HepG2 (cell line): ENCODE results near the gene APOL5. TPM values are rescaled to one million over a fixed set of nuclear protein-coding genes. Genes with fewer than 3 reads are reported as not detected.
"Not testable (repeated sequence)": the region's sequence is repeated elsewhere in the genome, so short reads cannot be mapped to it uniquely, and the experiment has no call there.

Source experiments
- ATAC-seq: fragments of 200-7000 bp; cut with Tn5 transposase; 3 replicates; pipeline ENCODE4 v1.9.1; 2020; ENCODE audit warnings: mild to moderate bottlenecking, moderate library complexity
- BruUV-seq: library from RNA; stranded (reverse); fragments of 400-500 nt; replicated peaks from 2 replicates; lab custom pipeline; 2021; lab: Mats Ljungman, UMichigan
- CTCF ChIA-PET: fragments of 300-600 bp; formaldehyde crosslinking; extraction: SDS; loops from one replicate; lab custom pipeline; 2021; ENCODE audit warnings: low total read pairs, inconsistent platforms, low intra/inter-chr PET ratio; lab: Yijun Ruan, JAX
- POLR2A ChIA-PET: fragments of 350-600 bp; sonication (Branson Sonifier 250); formaldehyde crosslinking; loops from one replicate; lab custom pipeline; 2020; ENCODE audit warnings: antibody characterized with exemption, inconsistent platforms; lab: Yijun Ruan, JAX
- DNase-seq: peaks from one replicate; pipeline ENCODE4 v3.0.0-alpha.2; 2015; ENCODE audit warnings: low spot score
- FAIRE-seq: peaks from 3 replicates; lab custom pipeline; 2011; peaks lifted over from hg19 to GRCh38; lab: Jason Lieb, UNC
- H2AFZ ChIP-seq: one replicate; pipeline ENCODE4 v1.6.1; 2011; ENCODE audit warnings: low read length, inconsistent platforms
- H3K27ac ChIP-seq: fragments of 300-600 bp; 3 replicates; pipeline ENCODE4 v1.8.0; 2011; ENCODE audit warnings: mixed run types, mild to moderate bottlenecking, mixed read lengths, low read length, inconsistent platforms; ENCODE audit not compliant: insufficient read depth; ENCODE audit errors: extremely low read length
- H3K27me3 ChIP-seq, 2 experiments: fragments of 200-600 bp in 1 of 2; 2 replicates in 1 of 2; 3 replicates in 1 of 2; pipeline versions ENCODE4 v1.6.0 to v1.8.0; 2011; ENCODE audit warnings: low read length in 2 of 2, mild to moderate bottlenecking in 2 of 2, moderate library complexity in 2 of 2, inconsistent platforms in 1 of 2; ENCODE audit not compliant: insufficient read depth in 2 of 2, control insufficient read depth in 1 of 2
- H3K36me3 ChIP-seq, 2 experiments: fragments of 200-600 bp in 1 of 2; replicated peaks in 1 of 2; 2 replicates in 1 of 2; 3 replicates in 1 of 2; pipeline versions ENCODE4 v1.5.1 to v1.8.0; 2011; ENCODE audit warnings: low read length in 2 of 2, inconsistent platforms in 1 of 2; ENCODE audit not compliant: insufficient read depth in 2 of 2, control insufficient read depth in 1 of 2
- H3K4me1 ChIP-seq: 2 replicates; pipeline ENCODE4 v1.5.1; 2012; ENCODE audit warnings: low read length, inconsistent platforms; ENCODE audit not compliant: insufficient read depth
- H3K4me2 ChIP-seq: 2 replicates; pipeline ENCODE4 v1.6.0; 2011; ENCODE audit warnings: low read depth, low read length, inconsistent platforms
- H3K4me3 ChIP-seq, 3 experiments: fragments of 200-600 bp in 1 of 3; sonication (generic), shearing (Covaris generic) in 1 of 3; replicated peaks in 1 of 3; 2 replicates each; pipeline ENCODE4 v1.5.1; 2011 to 2016; ENCODE audit warnings: low read length in 3 of 3, inconsistent platforms in 2 of 3, low read depth in 2 of 3, mild to moderate bottlenecking in 2 of 3, control low read depth in 1 of 3, mixed read lengths in 1 of 3; ENCODE audit not compliant: insufficient read depth in 1 of 3
- H3K79me2 ChIP-seq: one replicate; pipeline ENCODE4 v1.6.1; 2011; ENCODE audit warnings: low read length, inconsistent platforms; ENCODE audit not compliant: insufficient read depth
- H3K9ac ChIP-seq: 2 replicates; pipeline ENCODE4 v1.6.0; 2011; ENCODE audit warnings: mild to moderate bottlenecking, low read depth, low read length, inconsistent platforms; ENCODE audit not compliant: insufficient read depth
- H3K9me3 ChIP-seq: 2 replicates; pipeline ENCODE4 v1.5.1; 2012; ENCODE audit warnings: mild to moderate bottlenecking, low read length
- H4K20me1 ChIP-seq: 2 replicates; pipeline ENCODE4 v1.6.0; 2011; ENCODE audit warnings: inconsistent platforms, mild to moderate bottlenecking, low read length, moderate library complexity; ENCODE audit not compliant: insufficient read depth
- FIP1L1 ChIP-seq: fragments of 200-400 bp; formaldehyde crosslinking; IDR thresholded peaks from 2 replicates; pipeline ENCODE4 v1.6.1; 2018; ENCODE audit warnings: low read depth, mild to moderate bottlenecking, low read length, moderate library complexity, borderline replicate concordance; ENCODE audit not compliant: insufficient read depth
- FOXK1 ChIP-seq: sonication (generic); formaldehyde crosslinking; IDR thresholded peaks from 2 replicates; pipeline ENCODE4 v1.4.0; 2020; ENCODE audit warnings: low read depth, missing genetic modification reagents, borderline replicate concordance
- GMEB2 ChIP-seq: IDR thresholded peaks from 2 replicates; pipeline ENCODE4 v1.6.1; 2016; ENCODE audit warnings: missing biosample characterization, missing genetic modification reagents, low read depth
- MYC ChIP-seq: sonication (generic); formaldehyde crosslinking; IDR thresholded peaks from 2 replicates; pipeline ENCODE4 v1.9.0; 2021; ENCODE audit warnings: missing genetic modification reagents, borderline replicate concordance
- NKX3-1 ChIP-seq: sonication (generic); formaldehyde crosslinking; IDR thresholded peaks from 2 replicates; pipeline ENCODE4 v1.5.0; 2020; ENCODE audit warnings: missing genetic modification reagents
- ZNF354B ChIP-seq: sonication (generic); formaldehyde crosslinking; IDR thresholded peaks from 2 replicates; pipeline ENCODE4 v1.8.0; 2022; ENCODE audit warnings: mild to moderate bottlenecking, missing genetic modification reagents
- ZNF382 ChIP-seq: sonication (generic); formaldehyde crosslinking; IDR thresholded peaks from 2 replicates; pipeline ENCODE4 v1.5.0; 2020; ENCODE audit warnings: missing genetic modification reagents, mild to moderate bottlenecking, borderline replicate concordance
- ZNF431 ChIP-seq: sonication (generic); formaldehyde crosslinking; IDR thresholded peaks from 2 replicates; pipeline ENCODE4 v1.9.0; 2022; ENCODE audit warnings: missing genetic modification reagents, low read depth, mild to moderate bottlenecking, borderline replicate concordance
- ZNF577 ChIP-seq: sonication (generic); formaldehyde crosslinking; IDR thresholded peaks from 2 replicates; pipeline ENCODE4 v1.4.0; 2020; ENCODE audit warnings: mild to moderate bottlenecking, low read depth, missing genetic modification reagents, borderline replicate concordance
- ZNF747 ChIP-seq: sonication (generic); formaldehyde crosslinking; IDR thresholded peaks from 2 replicates; pipeline ENCODE4 v1.8.1; 2023; ENCODE audit warnings: missing genetic modification reagents, mild to moderate bottlenecking, borderline replicate concordance
- ZSCAN9 ChIP-seq: IDR thresholded peaks from 2 replicates; pipeline ENCODE4 v1.6.1; 2016; ENCODE audit warnings: borderline replicate concordance
- WGBS: methylation state at CpG from one replicate; pipeline ENCODE4 v1.1.6; 2017; ENCODE audit warnings: low lambda C conversion rate; 5-methylcytosine and 5-hydroxymethylcytosine counted together
- in situ Hi-C: cut with HindIII; loops from 2 replicates; pipeline ENCODE4 v1.10.0; 2017; ENCODE audit warnings: low pct_unique_long_range_greater_than_20kb; ENCODE audit not compliant: extremely low pct_ligation_motif_present
- intact Hi-C: fragments of 100-400 bp; cut with micrococcal nuclease; formaldehyde crosslinking; loops from one replicate; pipeline ENCODE4 v1.10.0; 2022; ENCODE audit not compliant: unreplicated experiment
- polyA plus RNA-seq, 8 experiments: library from polyadenylated mRNA; depleted of rRNA in 3 of 8; stranded (reverse) in 7 of 8; unstranded in 1 of 8; fragments of >200 nt; fragmentation: Illumina TruSeq in 4 of 8; extraction: Trizol in 4 of 8; gene quantifications; 2 replicates each; pipeline versions ENCODE4 v1.2.1 to v1.2.3, GENCODE V29; 2011 to 2016; ENCODE audit warnings: low read depth in 4 of 8, missing spikeins in 1 of 8, mixed read lengths in 1 of 8; ENCODE audit not compliant: insufficient read depth in 1 of 8
- total RNA-seq, 5 experiments: library from RNA; depleted of rRNA; stranded (reverse); fragments of >200 nt; fragmentation: Illumina TruSeq; extraction: Trizol; gene quantifications; 2 replicates each; pipeline ENCODE4 v1.2.3, GENCODE V29; 2016; ENCODE audit warnings: low read depth in 1 of 5

Gene APOL5
- total and polyA plus RNA-seq, 2 of the 13 experiments (the other 11 are each of a cell fraction or from before 2014, with no cell fraction given): not detected

- CTCF ChIA-PET, H3K4me3 ChIP-seq, intact Hi-C loops, ATAC-seq, H3K79me2 ChIP-seq, in situ Hi-C loops, H3K27ac ChIP-seq, H3K9ac ChIP-seq, FAIRE-seq, H2AFZ ChIP-seq, H3K4me1 ChIP-seq, DNase-seq, H3K27me3 ChIP-seq, H4K20me1 ChIP-seq, H3K9me3 ChIP-seq, H3K4me2 ChIP-seq, H3K36me3 ChIP-seq, BruUV-seq, POLR2A ChIA-PET: not testable (repeated sequence)
- 63% methylated on average over 4 of the region's 6 CpGs for WGBS
Observed at GRCh38 chr22:35699852-35700251, 17.8 kb upstream of the APOL5 start.

- in situ Hi-C loops: no loop called here
- POLR2A ChIA-PET: no interaction called here
- no peak overlapping the region for H3K4me2 ChIP-seq
- no peak overlapping the region for H3K27ac ChIP-seq
- H3K27me3 ChIP-seq: peaks cover 0 to 3% of the 10 kb centered on the region in 2 experiments; a peak in 1 of 5 replicates
- H3K4me3 ChIP-seq: no peak overlapping the region
- H2AFZ ChIP-seq: no peak overlapping the region
- H3K36me3 ChIP-seq: no peaks in the 10 kb centered on the region
- H3K4me1 ChIP-seq: peaks cover 8% of the 10 kb centered on the region
- H3K9me3 ChIP-seq: no peaks in the 10 kb centered on the region
- 35% methylated on average over 7 of the region's 7 CpGs for WGBS
- no TSS peak for BruUV-seq
- intact Hi-C loops: no loop called here
- ATAC-seq: no peak
- FAIRE-seq: no peak
- no peak for DNase-seq
- CTCF ChIA-PET: no interaction called here
- H4K20me1 ChIP-seq: no peaks in the 10 kb centered on the region
- H3K79me2 ChIP-seq: no peaks in the 10 kb centered on the region
- no peak for TF ChIP-seq ZNF382 (CRISPR knock-in tag)
- no peak for TF ChIP-seq NKX3-1
- no peak for TF ChIP-seq ZSCAN9 (CRISPR knock-in tag)
- TF ChIP-seq FIP1L1: no peak
- no peak for TF ChIP-seq ZNF747
- TF ChIP-seq ZNF577 (CRISPR knock-in tag): no peak
- TF ChIP-seq FOXK1 (CRISPR knock-in tag): no peak
- no peak for TF ChIP-seq GMEB2 (CRISPR knock-in tag)
- TF ChIP-seq ZNF431 (CRISPR knock-in tag): no peak
- no peak for TF ChIP-seq ZNF354B (CRISPR knock-in tag)
- TF ChIP-seq MYC (CRISPR knock-in tag): no peak
- no peak overlapping the region for H3K9ac ChIP-seq
Observed at GRCh38 chr22:35703861-35704584, 13.6 kb upstream of the APOL5 start.
